HFFc6 (cell line): ENCODE measurements around the gene TP73. TPM values are rescaled to one million over a fixed set of nuclear protein-coding genes. Genes with fewer than 3 reads are reported as not detected.

ENCODE experiments used
- DNase-seq: peaks from one replicate; pipeline ENCODE4 v3.0.0-alpha.2; 2018
- H3K27ac Mint-ChIP-seq: 2 replicates; pipeline ENCODE4 v1.8.0; 2020; ENCODE audit warnings: mild to moderate bottlenecking, mixed read lengths
- H3K27me3 Mint-ChIP-seq: 2 replicates; pipeline ENCODE4 v1.8.0; 2021; ENCODE audit warnings: mild to moderate bottlenecking, moderate library complexity, mixed read lengths; ENCODE audit not compliant: insufficient read depth
- H3K36me3 Mint-ChIP-seq: 2 replicates; pipeline ENCODE4 v1.8.0; 2021; ENCODE audit warnings: low read depth, mixed read lengths
- H3K4me1 Mint-ChIP-seq: 2 replicates; pipeline ENCODE4 v1.8.0; 2020; ENCODE audit warnings: low read depth, mixed read lengths
- H3K4me3 Mint-ChIP-seq: 2 replicates; pipeline ENCODE4 v1.8.0; 2020; ENCODE audit warnings: mild to moderate bottlenecking, moderate library complexity, mixed read lengths
- H3K9me3 Mint-ChIP-seq: 2 replicates; pipeline ENCODE4 v1.8.0; 2020; ENCODE audit warnings: mild to moderate bottlenecking, mixed read lengths
- total RNA-seq, 6 experiments: library from RNA; stranded (reverse); fragmentation: NEBNext Ultra II Directional; extraction: Animal tissue kit (Norgen Biotek cat#: 25700); gene quantifications; 2 replicates in 1 of 6; 3 replicates in 5 of 6; pipeline ENCODE4 v1.2.3, GENCODE V29; 2021
- TF ChIP-seq, protein P1 (sequence below): fragments of 200-600 bp; sonication (generic); IDR thresholded peaks from 2 replicates; pipeline ENCODE4 v1.5.0; 2021; ENCODE audit warnings: antibody characterized with exemption, mild to moderate bottlenecking

The TP73 gene
- total RNA-seq, 6 experiments from 2014 or later: not detected

DNA sequence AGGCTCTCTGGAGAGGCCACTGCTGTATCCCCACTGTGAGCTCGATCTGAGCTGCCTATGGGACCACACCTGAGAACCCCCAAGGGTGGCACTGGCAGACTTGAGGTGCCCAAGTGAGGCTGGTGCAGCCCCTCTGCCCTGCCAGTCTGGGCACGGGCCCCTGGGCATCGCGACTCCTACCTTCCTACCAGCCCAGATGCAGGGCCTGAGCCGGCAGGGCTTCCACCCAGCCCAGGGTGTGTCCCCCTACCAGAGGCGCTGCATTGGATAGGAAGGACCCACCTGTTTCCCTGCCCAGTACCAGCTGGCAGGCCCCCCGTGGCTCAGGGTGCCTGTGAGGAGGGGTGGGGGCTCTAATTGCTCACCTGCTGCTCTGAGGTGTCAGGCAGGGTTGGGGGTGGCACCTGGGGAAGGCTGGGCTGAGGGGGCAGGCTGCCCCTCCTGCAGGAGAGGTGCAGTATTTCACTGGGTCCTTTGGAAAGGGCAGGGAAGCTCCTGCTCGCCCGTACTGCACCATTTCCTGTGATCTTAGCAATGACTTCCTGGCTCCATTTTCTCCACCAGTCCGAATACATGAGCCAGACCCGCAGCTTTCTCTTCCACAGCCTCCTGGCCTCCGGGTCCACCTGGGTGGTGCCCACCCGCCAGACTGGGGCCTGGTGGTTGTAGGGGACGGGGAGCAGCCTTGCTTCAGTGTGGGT lies 11.8 kb downstream of the TP73 start:
- peaks cover 17% of the 10 kb centered on the region for H3K4me1 Mint-ChIP-seq
- no peaks in the 10 kb centered on the region for H3K9me3 Mint-ChIP-seq
- no peak for DNase-seq
- no peak overlapping the region for H3K27ac Mint-ChIP-seq
- TF ChIP-seq, protein P1, sequence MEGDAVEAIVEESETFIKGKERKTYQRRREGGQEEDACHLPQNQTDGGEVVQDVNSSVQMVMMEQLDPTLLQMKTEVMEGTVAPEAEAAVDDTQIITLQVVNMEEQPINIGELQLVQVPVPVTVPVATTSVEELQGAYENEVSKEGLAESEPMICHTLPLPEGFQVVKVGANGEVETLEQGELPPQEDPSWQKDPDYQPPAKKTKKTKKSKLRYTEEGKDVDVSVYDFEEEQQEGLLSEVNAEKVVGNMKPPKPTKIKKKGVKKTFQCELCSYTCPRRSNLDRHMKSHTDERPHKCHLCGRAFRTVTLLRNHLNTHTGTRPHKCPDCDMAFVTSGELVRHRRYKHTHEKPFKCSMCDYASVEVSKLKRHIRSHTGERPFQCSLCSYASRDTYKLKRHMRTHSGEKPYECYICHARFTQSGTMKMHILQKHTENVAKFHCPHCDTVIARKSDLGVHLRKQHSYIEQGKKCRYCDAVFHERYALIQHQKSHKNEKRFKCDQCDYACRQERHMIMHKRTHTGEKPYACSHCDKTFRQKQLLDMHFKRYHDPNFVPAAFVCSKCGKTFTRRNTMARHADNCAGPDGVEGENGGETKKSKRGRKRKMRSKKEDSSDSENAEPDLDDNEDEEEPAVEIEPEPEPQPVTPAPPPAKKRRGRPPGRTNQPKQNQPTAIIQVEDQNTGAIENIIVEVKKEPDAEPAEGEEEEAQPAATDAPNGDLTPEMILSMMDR: no peak
- H3K4me3 Mint-ChIP-seq: no peak overlapping the region
- H3K27me3 Mint-ChIP-seq: peaks cover 13% of the 10 kb centered on the region
- H3K36me3 Mint-ChIP-seq: no peaks in the 10 kb centered on the region

DNA sequence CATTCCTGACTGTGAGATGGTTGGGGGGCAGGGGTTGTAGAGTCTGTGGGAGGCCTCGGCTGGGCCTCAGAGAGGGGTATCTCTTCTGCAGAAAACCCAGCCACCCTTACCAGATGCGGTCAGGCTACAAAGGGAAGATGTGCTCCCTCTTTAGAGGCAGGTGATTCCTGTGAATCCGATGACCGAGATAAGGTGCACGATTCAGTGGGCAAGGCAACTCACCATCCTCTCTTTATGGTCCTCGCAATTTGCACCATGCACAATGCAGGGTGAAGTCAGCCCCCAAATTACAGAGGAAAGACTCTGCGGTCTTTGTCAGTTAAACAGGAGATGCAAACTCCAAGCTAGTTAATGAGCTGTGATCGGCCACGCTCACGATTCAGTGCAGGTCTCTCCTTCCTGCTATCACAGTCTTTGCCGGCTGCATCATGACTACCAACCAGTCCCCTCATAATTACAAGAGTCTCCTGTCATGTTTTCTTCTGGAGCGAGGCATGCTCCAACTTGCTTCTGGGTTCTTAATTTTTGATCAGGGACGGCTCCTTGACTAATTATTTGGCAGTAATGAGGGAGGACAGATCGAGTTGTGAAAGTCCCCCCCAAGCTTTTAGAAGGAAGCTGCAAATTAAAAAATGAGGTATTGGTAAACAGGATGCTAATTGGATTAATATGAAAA lies 12.5 kb downstream of the TP73 start:
- TF ChIP-seq, protein P1: no peak

DNA sequence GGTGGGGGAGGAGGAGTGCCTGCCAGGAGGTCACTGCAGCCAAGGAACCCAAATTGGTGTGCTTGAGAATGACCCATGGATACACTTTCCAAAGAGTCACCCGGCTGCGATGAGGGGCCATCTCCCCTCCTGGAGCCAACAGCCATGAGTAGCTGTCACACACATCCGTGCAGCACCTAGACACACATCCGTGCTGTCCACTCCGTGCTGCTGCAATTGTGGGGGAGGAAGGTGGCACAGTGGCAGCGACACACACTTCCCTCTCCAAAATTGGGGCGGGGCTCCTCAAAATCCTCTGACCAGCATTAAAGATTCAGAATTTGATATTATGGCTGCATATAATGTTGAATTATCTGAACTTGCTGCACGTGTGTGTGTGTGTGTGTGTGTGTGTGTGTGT lies 15.8 kb downstream of the TP73 start:
- Mint-ChIP-seq H3K4me3 (no peak overlapping the region), H3K4me1 (peaks cover 17% of the 10 kb centered on the region), H3K27me3 (peaks cover 23% of the 10 kb centered on the region), H3K27ac (no peak overlapping the region), H3K36me3 (no peaks in the 10 kb centered on the region), H3K9me3 (no peaks in the 10 kb centered on the region)
- TF ChIP-seq, protein P1: no peak
- DNase-seq: no peak

More for the DNA sequence above, 12.5 kb downstream of the TP73 start:
- H3K27me3 Mint-ChIP-seq: peaks cover 11% of the 10 kb centered on the region
- no peak overlapping the region for H3K4me3 Mint-ChIP-seq
- peaks cover 17% of the 10 kb centered on the region for H3K4me1 Mint-ChIP-seq
- no peak for DNase-seq
- H3K27ac Mint-ChIP-seq: no peak overlapping the region
- H3K36me3 Mint-ChIP-seq: no peaks in the 10 kb centered on the region
- no peaks in the 10 kb centered on the region for H3K9me3 Mint-ChIP-seq

DNA sequence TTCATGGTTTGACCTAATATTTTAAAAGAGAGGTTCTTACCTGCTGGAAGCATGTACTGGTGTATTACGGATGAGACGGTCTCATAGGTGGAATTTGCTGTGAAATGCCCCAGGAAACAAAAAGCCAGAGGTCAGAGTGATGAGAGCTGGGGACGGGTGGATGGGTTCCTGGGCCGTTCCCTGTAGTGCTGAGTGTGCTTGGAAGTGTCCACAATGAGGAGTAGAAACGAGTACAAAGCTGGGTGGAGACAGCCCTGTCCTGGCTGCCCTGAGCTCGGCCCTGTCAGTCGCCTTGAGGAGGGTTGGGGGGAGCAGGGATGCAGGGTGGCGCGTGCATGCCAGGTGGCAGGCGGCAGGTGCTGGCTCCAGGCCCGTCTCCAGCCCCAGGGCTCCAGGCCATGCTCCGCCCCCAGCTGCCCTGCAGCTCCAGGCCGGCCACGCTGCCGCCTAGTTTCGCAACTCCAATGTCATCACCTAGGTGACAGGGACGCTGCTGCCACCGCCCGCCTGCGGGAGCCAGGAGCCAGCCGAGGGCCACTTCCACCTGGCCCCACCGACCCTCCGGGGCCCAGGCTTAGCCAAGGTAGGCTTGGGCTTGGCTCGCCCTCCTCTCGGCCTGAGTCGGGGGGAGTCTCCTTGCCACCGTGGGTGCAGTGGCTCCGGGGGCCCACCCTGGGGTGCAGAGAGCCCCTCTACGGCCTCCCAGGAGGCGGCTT lies 16.4 kb downstream of the TP73 start:
- Mint-ChIP-seq H3K4me3 (no peak overlapping the region), H3K27ac (no peak overlapping the region), H3K27me3 (peaks cover 25% of the 10 kb centered on the region), H3K4me1 (peaks cover 17% of the 10 kb centered on the region), H3K9me3 (no peaks in the 10 kb centered on the region), H3K36me3 (no peaks in the 10 kb centered on the region)
- DNase-seq: no peak
- TF ChIP-seq, protein P1: no peak

DNA sequence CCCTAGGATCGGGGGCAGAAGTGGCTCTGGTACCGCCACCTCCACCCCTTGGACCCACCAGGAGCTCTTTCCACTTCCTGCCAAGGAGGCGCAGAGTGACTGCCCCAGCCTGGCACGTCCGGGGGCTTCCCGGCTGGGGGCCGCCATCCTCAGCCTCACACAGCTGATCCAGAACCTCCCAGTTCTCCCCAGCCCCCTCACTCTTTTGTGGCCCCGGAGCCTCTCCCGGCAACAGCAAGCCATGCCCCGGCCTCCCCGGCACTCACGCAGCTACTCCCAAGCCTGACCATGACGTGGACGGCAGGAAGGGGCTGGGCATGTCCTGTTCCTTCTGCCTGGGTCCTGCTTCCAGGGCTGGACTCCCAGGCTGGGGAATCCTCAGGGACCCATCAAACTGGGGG lies 17.1 kb downstream of the TP73 start:
- H3K4me3 Mint-ChIP-seq: no peak overlapping the region
- H3K27ac Mint-ChIP-seq: no peak overlapping the region
- H3K9me3 Mint-ChIP-seq: no peaks in the 10 kb centered on the region
- TF ChIP-seq, protein P1: no peak
- peaks cover 25% of the 10 kb centered on the region for H3K27me3 Mint-ChIP-seq
- no peak for DNase-seq
- no peaks in the 10 kb centered on the region for H3K36me3 Mint-ChIP-seq
- peaks cover 17% of the 10 kb centered on the region for H3K4me1 Mint-ChIP-seq
